NB4 (cell line): ENCODE measurements around the gene EFHC2.

ENCODE experiments used
- DNase-seq: peaks from one replicate; pipeline ENCODE4 v3.0.0; 2010; ENCODE audit warnings: low read depth
- H3K4me3 ChIP-seq: one replicate; pipeline ENCODE4 v1.5.1; 2011; ENCODE audit warnings: mild to moderate bottlenecking, low read depth, low read length, moderate library complexity
- CTCF ChIP-seq: IDR thresholded peaks from one replicate; pipeline ENCODE4 v1.5.1; 2012; ENCODE audit warnings: low read depth, low read length
- MAX ChIP-seq: IDR thresholded peaks from 2 replicates; pipeline ENCODE4 v1.6.1; 2011; ENCODE audit warnings: low read depth, low read length
- MYC ChIP-seq: IDR thresholded peaks from 2 replicates; pipeline ENCODE4 v1.6.1; 2011; ENCODE audit warnings: low read depth, low read length
- POLR2A ChIP-seq: IDR thresholded peaks from 2 replicates; pipeline ENCODE4 v1.6.1; 2011; ENCODE audit warnings: mild to moderate bottlenecking; ENCODE audit not compliant: insufficient read length; ENCODE audit errors: extremely low read depth

The EFHC2 gene

GRCh38 chrX:44291468-44292092 is 51.9 kb downstream of the EFHC2 start:
- no peak for DNase-seq
- H3K4me3 ChIP-seq = no peak overlapping the region
- no peak for TF ChIP-seq MAX
- TF ChIP-seq POLR2A = no peak
- TF ChIP-seq CTCF = no peak
- no peak for TF ChIP-seq MYC

- no peak for DNase-seq
- H3K4me3 ChIP-seq = no peak overlapping the region
- no peak for TF ChIP-seq POLR2A
- TF ChIP-seq CTCF = no peak
- TF ChIP-seq MAX = no peak
- no peak for TF ChIP-seq MYC
Observed at GRCh38 chrX:44290718-44291117, 52.8 kb downstream of the EFHC2 start.

- H3K4me3 ChIP-seq = no peak overlapping the region
- TF ChIP-seq MYC (no peak), CTCF (no peak), MAX (no peak), POLR2A (no peak)
- no peak for DNase-seq
Observed at GRCh38 chrX:44282753-44283152, 60.7 kb downstream of the EFHC2 start.

GRCh38 chrX:44280116-44280515 is 63.4 kb downstream of the EFHC2 start:
- no peak overlapping the region for H3K4me3 ChIP-seq
- TF ChIP-seq CTCF (no peak), POLR2A (no peak), MYC (no peak), MAX (no peak)
- DNase-seq = no peak

- no peak for DNase-seq
- no peak overlapping the region for H3K4me3 ChIP-seq
- TF ChIP-seq MYC (no peak), MAX (no peak), CTCF (no peak), POLR2A (no peak)
Observed at GRCh38 chrX:44274096-44274495, 69.4 kb downstream of the EFHC2 start.

- TF ChIP-seq MAX (no peak), MYC (no peak), CTCF (no peak), POLR2A (no peak)
- no peak for DNase-seq
- H3K4me3 ChIP-seq = no peak overlapping the region
Observed at GRCh38 chrX:44267861-44268260, 75.6 kb downstream of the EFHC2 start.
